ENCODE data around the gene POR.

Gene POR

DNA sequence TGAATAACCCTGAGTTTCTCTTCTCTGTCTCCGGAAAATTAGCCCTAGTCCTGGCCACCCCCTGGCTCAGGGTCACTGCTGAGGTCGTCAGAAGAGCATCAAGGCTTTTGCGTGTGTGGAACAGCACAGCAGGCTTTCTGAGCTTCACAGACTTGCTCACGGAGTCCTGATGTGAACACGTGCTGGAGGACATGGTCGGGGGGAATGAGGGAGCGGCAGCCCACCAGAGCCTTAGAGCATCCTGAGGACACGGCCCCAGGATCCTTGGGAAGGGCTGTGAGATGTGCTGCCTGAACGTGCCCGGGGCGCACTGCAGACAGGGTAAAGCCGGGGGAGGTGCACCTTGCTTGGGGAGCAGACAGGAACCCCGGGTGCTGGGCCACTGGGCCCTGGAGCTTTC lies 50.7 kb downstream of the POR start:
- no peaks in the 10 kb centered on the region for H3K9me3 ChIP-seq (ENCODE audit: insufficient read depth, low read depth, low read length)
- no peaks in the 10 kb centered on the region for H3K27me3 ChIP-seq (ENCODE audit: insufficient read depth, low read length, poor library complexity, severe bottlenecking)
- H3K4me1 ChIP-seq (ENCODE audit: insufficient read depth, low read length, poor library complexity, severe bottlenecking), result no peaks in the 10 kb centered on the region
- H3K79me2 ChIP-seq (ENCODE audit: insufficient read depth, low read length), result no peaks in the 10 kb centered on the region
- H3K36me3 ChIP-seq (ENCODE audit: insufficient read depth, low read length), result no peaks in the 10 kb centered on the region
- no peaks in the 10 kb centered on the region for H3F3A ChIP-seq (ENCODE audit: low read depth)
- no peak overlapping the region for H2AFZ ChIP-seq (ENCODE audit: low read length)
- H4K20me1 ChIP-seq (ENCODE audit: insufficient read depth, low read length, poor library complexity, severe bottlenecking), result no peaks in the 10 kb centered on the region
- TF ChIP-seq, protein P1, sequence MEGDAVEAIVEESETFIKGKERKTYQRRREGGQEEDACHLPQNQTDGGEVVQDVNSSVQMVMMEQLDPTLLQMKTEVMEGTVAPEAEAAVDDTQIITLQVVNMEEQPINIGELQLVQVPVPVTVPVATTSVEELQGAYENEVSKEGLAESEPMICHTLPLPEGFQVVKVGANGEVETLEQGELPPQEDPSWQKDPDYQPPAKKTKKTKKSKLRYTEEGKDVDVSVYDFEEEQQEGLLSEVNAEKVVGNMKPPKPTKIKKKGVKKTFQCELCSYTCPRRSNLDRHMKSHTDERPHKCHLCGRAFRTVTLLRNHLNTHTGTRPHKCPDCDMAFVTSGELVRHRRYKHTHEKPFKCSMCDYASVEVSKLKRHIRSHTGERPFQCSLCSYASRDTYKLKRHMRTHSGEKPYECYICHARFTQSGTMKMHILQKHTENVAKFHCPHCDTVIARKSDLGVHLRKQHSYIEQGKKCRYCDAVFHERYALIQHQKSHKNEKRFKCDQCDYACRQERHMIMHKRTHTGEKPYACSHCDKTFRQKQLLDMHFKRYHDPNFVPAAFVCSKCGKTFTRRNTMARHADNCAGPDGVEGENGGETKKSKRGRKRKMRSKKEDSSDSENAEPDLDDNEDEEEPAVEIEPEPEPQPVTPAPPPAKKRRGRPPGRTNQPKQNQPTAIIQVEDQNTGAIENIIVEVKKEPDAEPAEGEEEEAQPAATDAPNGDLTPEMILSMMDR (conservative IDR thresholded peaks at IDR 0.05; ENCODE audit: low read length), result no peak
- no peak for TF ChIP-seq EZH2phosphoT487 (IDR thresholded peaks at IDR 0.05; ENCODE audit: borderline replicate concordance)
- no peak overlapping the region for H3K9ac ChIP-seq (ENCODE audit: low read depth, low read length, poor library complexity, severe bottlenecking)
- H3K4me2 ChIP-seq (ENCODE audit: low read depth, low read length, poor library complexity, severe bottlenecking), result no peak overlapping the region
- no peak overlapping the region for H3K4me3 ChIP-seq (ENCODE audit: low read length, poor library complexity, severe bottlenecking)
- H3K9me2 ChIP-seq (replicated peaks; ENCODE audit: low read depth, low read length), result no peaks in the 10 kb centered on the region

DNA sequence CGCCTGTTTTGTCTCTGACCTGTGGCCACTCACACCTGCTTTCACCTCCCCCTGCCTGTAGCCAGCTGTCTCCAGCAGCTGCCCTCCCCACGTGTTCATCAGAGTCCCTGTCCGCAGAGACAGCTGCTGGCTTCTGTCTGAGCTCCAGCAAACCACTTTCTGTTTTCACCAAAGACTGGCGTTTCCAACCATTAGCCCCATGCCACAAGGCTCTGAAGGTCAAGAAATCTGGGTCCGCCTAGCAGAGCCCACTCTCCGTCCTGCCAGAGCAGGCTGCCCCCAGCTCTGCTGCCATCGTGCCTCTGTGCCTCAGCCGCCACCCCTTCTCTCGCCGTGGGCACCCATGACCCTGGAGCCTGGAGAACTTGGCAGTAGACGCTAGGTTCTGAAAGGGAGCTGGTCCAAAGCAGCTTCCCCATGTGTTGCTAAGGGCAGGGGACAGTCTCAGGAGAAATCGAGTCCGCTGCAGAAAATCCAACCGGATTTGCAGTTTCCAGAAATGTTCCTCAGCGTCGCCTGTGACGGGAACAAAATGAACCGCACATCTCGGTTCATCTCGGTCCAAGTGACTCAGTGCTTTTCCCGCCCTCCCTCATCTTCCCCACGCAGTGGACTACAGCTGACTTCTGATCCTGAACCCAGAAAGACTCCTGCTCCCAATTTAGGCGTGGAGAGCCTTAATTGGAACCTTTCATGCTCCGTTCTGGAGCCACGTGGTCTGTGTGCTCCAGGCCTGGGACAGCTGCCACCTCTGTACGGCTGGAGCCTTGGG lies 51.4 kb downstream of the POR start:
- no peaks in the 10 kb centered on the region for H3K4me1 ChIP-seq (ENCODE audit: insufficient read depth, low read length, poor library complexity, severe bottlenecking)
- H3K9ac ChIP-seq (ENCODE audit: low read depth, low read length, poor library complexity, severe bottlenecking), result no peak overlapping the region
- no peaks in the 10 kb centered on the region for H4K20me1 ChIP-seq (ENCODE audit: insufficient read depth, low read length, poor library complexity, severe bottlenecking)
- H3K27me3 ChIP-seq (ENCODE audit: insufficient read depth, low read length, poor library complexity, severe bottlenecking), result no peaks in the 10 kb centered on the region
- no peak overlapping the region for H3K4me3 ChIP-seq (ENCODE audit: low read length, poor library complexity, severe bottlenecking)
- TF ChIP-seq, protein P1 (conservative IDR thresholded peaks at IDR 0.05; ENCODE audit: low read length), result no peak
- TF ChIP-seq EZH2phosphoT487 (IDR thresholded peaks at IDR 0.05; ENCODE audit: borderline replicate concordance), result no peak
- no peak overlapping the region for H3K4me2 ChIP-seq (ENCODE audit: low read depth, low read length, poor library complexity, severe bottlenecking)
- no peaks in the 10 kb centered on the region for H3K79me2 ChIP-seq (ENCODE audit: insufficient read depth, low read length)
- no peaks in the 10 kb centered on the region for H3K9me2 ChIP-seq (replicated peaks; ENCODE audit: low read depth, low read length)
- no peaks in the 10 kb centered on the region for H3K9me3 ChIP-seq (ENCODE audit: insufficient read depth, low read depth, low read length)
- no peaks in the 10 kb centered on the region for H3F3A ChIP-seq (ENCODE audit: low read depth)
- no peak overlapping the region for H2AFZ ChIP-seq (ENCODE audit: low read length)
- no peaks in the 10 kb centered on the region for H3K36me3 ChIP-seq (ENCODE audit: insufficient read depth, low read length)

DNA sequence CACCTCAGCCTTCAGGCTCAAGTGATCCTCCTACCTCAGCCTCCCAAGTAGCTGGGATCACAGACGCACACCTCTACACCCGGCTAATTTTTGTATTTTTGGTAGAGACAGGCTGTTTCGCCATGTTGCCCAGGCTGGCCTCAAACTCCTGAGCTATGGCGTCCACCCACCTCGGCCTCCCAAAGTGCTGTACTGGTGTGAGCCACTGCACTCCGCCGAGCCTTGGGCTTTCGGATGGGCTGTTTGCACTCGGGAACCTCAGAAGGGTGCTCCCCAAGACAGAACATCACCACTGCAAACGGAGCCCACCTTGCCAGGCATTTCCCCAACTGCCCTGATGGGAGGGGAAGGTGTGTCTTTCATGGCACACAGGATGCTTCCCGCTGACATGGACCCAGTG lies 52.1 kb downstream of the POR start:
- Histone ChIP-seq H3K9me3 (ENCODE audit: insufficient read depth, low read depth, low read length) (no peaks in the 10 kb centered on the region), H3K4me1 (ENCODE audit: insufficient read depth, low read length, poor library complexity, severe bottlenecking) (no peaks in the 10 kb centered on the region), H3K4me3 (ENCODE audit: low read length, poor library complexity, severe bottlenecking) (no peak overlapping the region), H3K79me2 (ENCODE audit: insufficient read depth, low read length) (no peaks in the 10 kb centered on the region), H3K4me2 (ENCODE audit: low read depth, low read length, poor library complexity, severe bottlenecking) (no peak overlapping the region), H2AFZ (ENCODE audit: low read length) (no peak overlapping the region), H3K36me3 (ENCODE audit: insufficient read depth, low read length) (no peaks in the 10 kb centered on the region), H3F3A (ENCODE audit: low read depth) (no peaks in the 10 kb centered on the region), H3K27me3 (ENCODE audit: insufficient read depth, low read length, poor library complexity, severe bottlenecking) (no peaks in the 10 kb centered on the region), H3K9me2 (replicated peaks; ENCODE audit: low read depth, low read length) (no peaks in the 10 kb centered on the region), H4K20me1 (ENCODE audit: insufficient read depth, low read length, poor library complexity, severe bottlenecking) (no peaks in the 10 kb centered on the region), H3K9ac (ENCODE audit: low read depth, low read length, poor library complexity, severe bottlenecking) (no peak overlapping the region)
- TF ChIP-seq, protein P1 (conservative IDR thresholded peaks at IDR 0.05; ENCODE audit: low read length), result no peak
- TF ChIP-seq EZH2phosphoT487 (IDR thresholded peaks at IDR 0.05; ENCODE audit: borderline replicate concordance), result no peak

Measured in Loucy (cell line).